ENCODE results near the gene LHFPL2.

GRCh38 chr5:78657201-78657600 lies 8.6 kb upstream of the LHFPL2 start:
- TF ChIP-seq CTCF (IDR thresholded peaks at IDR 0.05), result no peak
- no peak for TF ChIP-seq POLR2AphosphoS5 (IDR thresholded peaks at IDR 0.05)
- TF ChIP-seq POLR2A (IDR thresholded peaks at IDR 0.05), result no peak

Measured in prostate gland (tissue), 2 donors.